Inflammatory macrophage treated with lipopolysaccharide for 1 hour (primary cell): ENCODE data around the gene EPC1.

Experiments
- DNase-seq, 2 donors: peaks; one replicate each; pipeline ENCODE4 v3.0.0-alpha.2; 2020 to 2022

EPC1 gene

DNA sequence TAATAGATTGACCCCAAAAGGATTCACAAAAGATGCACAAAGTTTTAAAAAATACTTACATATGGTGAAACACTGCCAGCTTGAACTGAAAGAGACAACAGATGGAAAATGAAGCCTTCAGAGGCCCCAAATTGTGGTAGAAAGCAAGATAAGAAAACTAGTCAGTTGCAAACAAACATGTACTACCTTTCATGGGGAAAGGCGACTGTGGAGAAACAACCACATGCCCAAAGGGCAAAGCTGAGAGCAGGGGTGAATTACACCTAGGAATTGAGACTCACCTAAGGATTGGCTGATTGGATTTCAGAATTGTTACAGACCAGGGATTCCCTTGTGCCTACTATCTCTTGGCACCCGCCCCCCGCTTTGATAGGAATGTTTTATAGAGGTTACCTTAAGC is 13.1 kb downstream of the EPC1 start:
- no peak for DNase-seq

DNA sequence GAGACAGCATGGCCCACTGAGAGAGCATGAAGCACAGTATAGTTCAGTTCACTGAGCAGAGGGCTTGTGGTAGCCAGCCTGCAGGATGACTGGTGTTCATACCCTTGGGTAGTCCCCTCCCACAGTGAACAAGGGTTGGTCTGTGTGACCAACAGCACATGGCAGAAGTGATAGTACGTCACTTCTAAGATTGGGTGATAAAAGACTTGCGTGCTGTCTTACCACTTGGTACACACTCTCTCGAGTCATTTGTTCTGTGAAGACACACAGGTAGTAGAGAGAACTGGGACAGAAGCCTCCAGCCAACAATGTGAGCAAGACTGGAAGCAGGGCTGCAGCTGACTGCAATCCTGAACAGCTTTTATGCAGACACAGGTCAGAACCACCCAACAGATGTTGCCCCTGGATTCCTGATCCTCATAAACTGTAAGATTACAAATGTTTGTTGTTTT is 14.6 kb downstream of the EPC1 start:
- peak in 1 of 2 donors; percentile 70 for DNase-seq

DNA sequence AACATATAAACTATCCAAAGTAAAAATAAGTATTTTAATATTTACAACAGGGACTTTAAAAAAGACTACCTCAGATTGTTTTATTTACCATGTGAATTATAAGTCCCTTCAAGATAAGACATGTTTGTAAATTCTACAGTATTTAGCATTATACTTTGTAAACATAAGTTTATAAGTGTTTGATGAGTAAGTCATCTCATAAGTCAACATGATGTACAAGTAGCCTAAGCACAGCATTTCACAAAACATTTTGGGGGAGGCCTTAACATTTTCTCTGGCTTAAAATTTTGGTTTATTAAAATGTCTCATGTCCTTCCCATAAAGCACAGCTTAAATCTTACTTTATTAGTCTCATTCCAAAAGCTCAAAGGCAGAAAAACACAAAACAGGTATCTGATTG is 15.4 kb downstream of the EPC1 start:
- DNase-seq = no peak

DNA sequence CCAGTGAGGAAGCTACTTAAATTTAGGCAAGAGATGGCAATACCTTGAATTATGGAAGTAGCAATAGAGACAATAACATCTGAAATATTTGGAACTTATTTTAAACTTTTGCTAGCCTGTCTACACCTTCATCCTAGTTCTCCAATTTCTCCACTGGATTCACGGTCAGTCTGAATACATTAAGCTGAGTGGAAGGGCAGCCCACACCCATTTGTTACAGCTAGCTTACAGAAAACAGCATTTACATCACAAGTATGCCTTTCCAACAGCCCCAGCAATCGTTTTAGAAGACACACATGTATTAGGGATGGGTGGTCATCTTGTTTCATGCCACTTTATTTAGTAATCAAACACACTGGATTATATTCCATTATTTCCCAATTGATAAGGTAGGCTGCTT is 16.7 kb downstream of the EPC1 start:
- no peak for DNase-seq

DNA sequence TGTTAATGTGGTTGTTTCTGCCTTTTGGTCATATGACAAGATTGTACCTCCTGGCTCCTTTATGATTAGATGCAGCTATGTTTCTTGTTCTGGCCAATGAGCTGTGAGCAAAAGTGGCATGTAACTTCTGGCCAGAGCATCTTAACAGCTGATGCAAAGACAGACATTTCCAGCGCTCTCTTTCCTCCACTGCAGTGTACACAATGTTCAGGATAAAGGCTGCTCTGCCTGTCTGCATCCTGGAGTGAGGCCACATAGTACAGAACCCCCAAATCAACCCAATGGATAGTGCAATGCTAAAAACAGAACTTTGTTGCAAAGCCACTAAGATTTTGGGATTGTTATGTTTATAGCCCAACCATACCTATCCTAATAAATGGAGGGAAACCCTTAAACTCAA is 17.9 kb downstream of the EPC1 start:
- DNase-seq = no peak

DNA sequence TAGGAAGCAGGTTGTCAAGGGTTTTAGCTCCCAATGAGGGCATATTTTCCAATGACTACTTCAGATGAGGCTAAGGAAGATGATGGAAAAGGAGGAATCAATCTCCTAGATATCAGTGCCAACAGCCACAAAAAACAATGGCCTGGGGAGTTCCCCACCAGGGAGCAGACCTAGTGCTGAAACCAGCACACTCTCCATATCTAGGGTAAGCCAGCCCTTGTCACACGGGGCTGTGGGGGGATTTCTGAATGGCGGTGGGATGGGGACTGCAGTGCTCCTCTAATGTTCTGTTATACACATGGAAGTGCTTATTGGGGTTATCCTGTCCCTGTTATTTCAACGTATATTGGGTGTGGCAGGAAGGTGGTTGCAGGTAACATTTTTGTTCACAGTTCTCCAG is 18.5 kb downstream of the EPC1 start:
- no peak for DNase-seq

DNA sequence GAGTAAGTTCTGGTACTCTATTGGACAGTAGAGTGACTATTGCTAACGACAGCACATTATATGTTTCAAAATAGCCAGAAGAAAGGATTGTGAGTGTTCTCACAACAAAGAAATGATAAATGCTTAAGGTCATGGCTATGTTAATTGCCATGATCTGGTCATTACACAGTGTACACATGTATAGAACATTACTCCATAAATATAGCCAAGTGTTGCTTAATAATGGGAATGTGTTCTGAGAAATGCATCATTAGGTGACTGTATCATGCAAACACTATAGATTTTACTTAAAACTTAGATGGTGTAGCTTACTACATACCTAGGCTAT is 19.6 kb downstream of the EPC1 start:
- DNase-seq = no peak

DNA sequence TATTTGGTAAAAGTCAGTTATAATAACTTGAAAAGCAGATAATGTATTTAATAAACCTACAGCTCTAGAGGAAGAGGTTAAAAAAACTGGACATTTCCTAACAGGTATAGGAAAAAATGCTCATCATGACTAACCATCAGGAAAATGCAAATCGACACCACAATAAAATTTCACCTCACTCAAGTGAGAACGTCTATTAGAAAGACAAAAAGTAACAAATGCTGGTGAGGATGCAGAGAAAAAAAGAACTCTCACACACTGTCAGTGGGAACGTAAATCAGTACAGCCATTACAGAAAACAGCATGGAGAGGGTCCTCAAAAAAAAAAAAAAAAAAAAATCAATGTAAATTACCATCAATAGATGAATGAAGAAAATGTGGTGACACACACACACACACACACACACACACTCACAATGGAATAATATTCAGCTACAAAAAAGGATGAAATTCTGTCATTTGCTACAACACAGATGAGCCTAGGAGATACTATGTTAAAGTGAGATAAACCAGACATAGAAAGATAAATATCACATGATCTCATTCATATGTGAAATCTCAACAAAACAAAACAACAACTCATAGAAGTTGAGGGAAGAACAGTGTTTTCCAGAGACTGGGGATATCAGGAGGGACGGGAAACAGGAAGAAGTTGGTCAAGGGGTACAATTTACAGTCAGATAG is 20.1 kb downstream of the EPC1 start:
- no peak for DNase-seq

DNA sequence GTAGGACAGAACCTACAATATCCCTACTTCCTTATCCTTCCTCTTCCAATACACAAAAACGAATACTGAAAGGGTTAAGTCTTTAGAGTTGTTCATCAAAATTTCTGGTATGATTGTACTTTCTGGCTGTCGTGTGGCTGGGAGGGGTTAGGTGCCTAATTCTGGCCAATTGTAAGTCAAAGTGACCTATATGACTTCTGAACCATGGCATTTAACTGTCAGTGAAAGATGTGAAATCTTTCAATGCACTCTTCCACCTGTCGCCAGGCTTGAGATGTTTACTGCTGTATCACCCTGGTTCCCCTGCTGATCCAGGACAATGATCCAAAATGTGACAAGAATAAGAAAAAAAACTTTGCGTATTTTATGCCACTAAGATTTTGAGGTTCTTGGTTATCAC is 20.8 kb downstream of the EPC1 start:
- DNase-seq = no peak

DNA sequence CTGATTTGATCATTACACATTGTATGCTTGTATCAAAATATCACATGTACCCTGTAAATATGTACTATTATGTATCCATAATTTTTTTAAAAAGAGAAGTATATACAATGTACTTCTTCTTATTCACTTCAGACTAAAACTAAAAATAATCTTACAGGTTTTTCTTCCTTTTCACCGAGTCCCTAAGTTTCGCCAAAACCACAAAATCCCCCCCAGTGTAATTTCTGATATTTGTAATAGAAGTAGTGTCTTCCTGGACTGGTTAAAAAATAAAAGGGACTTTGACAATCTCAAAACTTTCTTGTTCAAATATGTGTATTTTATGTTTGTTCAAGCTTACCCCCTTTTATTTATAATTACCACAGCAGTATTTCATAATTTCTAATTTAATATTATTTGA is 23.9 kb downstream of the EPC1 start:
- DNase-seq = peak; percentile 82 to 86

DNA sequence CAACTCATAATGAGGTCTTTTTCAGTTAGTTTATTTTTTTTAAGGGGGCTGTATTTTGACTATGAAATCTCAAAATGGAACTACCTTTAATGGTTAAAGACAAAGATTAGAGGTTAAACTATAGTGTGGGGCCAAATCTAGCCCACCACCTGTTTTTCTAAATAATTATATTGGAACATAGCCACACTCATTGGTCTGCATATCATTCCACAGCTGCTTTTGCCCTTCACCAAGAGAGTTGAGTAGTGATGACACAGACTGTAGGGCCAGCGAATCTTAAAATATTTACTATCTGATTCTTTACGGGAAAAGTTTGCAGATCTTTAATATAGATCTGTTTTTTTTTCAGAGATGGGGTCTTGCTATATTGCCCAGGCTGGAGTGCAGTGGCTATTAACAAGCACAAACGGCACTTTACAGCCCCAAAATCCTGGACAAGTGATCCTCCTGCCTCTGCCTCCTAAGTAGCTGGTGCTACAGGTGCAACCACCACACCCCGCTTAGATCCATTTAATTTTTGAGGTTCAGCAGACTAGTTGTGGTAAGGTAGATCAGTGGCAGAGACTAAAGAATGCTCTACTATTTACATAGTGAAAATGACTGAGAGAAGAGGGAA is 25.8 kb downstream of the EPC1 start:
- no peak for DNase-seq

DNA sequence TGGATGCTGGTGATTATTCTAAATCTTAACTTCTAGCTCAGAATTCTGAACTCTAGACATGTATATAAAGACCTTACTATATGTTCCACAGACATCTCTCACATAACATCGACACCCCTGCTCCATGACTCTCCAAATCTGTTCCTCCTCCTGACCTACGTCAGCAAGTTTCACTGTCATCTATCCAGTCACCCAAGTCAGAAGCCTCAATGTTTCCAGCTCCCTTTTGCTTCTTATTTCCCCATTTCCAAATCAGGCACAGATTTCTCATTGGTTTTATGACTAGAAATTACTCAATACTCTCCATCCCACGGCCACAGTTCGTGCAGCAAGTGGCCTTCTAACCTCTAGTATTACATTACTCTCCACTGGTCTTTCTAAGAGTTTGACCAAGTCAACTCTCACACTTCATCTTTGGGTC is 28.5 kb downstream of the EPC1 start:
- DNase-seq = peak; percentile 96 to 98

DNA sequence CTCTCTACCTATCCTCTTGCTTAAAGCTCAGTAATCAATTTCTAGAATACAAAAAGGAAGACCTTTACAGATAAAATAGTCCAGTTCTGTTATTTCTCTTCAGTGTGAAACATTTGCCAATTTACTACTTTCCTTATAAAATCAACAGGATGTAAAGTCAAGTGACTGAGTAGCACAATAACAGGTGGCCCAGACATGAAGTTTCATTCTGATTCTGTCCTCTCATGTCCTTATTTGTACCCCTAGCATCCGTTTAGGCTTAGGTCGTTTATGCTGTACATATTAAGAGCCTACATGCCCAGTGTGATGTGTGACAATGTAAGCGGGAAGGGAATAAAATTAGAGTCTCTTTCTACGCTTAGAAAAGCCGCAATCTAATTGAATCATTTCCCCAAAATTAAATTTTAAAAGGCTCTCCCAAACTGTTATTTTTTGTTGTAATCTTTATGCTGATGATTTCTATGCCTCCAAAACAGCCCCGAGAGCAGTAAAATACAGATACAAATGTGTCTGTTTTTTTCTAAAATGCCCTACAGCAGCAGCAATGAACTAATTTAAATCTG is 29.1 kb downstream of the EPC1 start:
- no peak for DNase-seq

DNA sequence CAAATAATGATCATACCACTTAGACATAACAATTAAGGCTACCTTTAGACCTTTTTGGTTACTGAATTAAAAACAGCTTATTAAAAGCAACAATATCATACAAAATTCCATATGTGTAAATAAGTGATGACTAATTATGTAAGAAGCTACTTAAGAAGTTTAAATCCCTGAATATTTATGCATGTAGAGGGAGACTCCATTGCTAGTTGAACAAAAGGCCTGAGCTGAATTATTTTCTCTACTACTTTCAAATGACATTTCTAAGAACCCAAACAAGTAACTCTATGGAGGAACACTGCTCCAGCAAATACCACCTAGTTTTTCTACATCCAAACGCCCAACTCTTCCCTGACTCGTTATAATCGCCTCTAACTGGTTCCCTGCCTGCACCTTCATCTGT is 31.5 kb downstream of the EPC1 start:
- DNase-seq = no peak

DNA sequence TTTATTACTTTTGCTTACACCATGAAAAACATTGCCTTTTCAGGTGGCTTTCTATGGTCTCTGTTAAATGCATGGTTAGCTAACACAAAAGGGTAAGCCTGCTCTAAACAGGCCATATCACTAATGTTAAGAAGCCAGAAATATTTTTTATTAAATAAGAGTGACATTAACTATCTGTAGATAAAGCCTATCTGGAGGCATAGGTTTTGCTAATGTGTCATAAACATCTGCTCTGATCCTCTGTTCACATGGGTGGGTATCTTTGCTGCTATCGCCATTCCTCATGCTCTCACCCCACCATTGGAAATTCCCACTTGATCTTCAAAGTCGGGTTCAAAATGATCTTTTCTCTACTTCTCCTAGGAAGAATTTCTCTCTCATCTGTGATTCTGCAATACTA is 32.4 kb downstream of the EPC1 start:
- peak in 1 of 2 donors; percentile 19 for DNase-seq

DNA sequence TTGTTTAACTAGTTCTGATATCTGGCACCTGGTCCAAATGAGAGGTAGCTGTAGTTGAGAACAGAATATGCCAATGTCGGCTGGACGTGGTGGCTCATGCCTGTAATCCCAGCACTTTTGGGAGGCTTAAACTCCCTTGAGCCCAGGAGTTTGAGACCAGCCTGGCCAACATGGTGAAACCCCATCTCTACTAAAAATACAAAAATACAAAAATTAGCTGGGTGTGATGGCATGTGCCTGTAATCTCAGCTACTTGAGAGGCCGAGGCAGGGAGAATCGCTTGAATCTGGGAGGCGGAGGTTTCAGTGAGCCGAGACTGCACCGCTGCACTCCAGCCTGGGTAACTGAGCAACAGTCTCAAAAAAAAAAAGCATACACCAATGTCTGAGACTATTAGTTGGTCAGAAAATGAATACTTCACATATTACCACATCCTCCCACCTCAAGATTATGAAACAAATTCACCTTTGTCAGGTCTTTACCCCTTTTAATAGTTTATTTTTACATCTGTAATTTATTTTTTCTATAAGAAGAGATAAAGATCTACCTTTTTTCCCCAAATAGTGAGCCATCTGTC is 38.8 kb downstream of the EPC1 start:
- DNase-seq = no peak

DNA sequence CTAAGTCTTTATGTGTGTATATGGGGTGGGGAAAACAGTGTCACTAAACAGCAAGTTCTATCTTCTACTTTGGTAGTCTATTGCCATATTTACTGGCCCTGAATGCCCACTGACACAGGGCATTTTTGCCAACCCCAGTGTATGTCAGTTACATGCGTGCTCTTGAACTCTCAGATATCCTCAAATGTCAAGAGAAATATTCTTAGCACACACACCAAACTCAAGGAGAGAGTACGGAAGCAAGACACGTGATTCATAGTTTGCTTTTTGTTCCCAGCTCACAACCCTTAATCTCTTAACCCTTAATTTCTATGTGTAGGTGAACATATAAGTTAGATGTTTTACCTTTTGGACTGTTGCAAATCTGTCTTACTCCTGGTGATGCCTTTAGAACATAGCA is 39.3 kb downstream of the EPC1 start:
- DNase-seq = no peak

DNA sequence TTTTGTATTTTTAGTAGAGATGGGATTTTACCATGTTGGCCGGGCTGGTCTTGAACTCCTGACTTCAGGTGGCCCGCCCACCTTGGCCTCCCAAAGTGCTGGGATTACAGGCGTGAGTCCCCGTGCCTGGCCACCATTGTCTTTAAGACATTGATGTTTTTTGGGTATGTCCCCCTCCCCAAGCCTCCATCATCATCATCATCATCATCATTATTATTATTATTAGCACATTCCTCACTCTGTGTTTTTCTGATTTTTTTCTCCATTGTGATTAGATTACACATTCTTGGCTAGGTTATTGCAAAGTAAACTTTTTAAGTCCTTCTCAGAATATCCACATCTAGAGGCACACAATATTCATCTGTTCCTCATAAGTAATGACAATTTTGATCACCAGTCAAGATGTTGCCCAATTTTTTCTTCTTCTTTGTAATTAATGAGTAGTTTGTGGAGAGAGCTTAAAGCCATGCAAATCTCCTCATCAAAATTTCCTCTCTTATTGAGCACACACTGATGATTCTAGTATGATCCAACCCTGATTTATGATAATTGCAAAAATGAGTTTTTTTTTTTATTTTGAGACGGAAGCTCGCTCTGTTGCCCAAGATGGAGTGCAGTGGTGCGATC is 47.5 kb downstream of the EPC1 start:
- DNase-seq = no peak

DNA sequence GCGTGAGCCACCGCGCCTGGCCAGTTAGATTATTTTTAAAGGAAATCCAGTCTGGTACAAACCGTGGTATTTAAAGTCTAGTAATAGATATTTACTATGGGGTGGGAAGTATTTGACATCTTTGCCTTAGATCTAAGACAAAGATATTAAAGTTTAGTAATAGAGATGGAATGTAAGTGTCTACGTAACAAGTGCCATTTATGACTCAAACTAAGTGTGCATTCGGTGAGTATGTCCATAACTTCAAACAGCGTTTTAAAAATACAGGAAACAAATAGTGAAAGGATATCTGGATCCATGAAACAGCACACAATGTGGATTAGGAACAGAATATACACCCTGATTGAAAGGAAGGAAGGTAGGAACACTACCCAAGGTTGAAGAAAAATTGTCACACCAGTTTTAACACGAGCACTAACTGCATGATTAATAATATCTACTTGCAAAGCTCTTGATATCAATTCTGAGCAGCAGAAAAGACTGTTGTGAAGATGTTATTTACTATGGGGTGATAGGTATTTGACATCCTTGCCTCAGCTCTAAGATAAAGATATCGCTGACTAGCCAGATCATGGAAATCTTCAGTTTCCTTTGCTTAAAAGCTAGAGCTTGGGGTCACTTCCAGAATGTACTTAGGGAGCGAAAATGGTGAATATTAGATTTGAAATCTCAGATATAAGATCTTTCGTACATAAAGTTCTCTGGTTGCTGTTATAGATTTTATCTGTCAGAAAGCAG is 48.7 kb downstream of the EPC1 start:
- DNase-seq = no peak

DNA sequence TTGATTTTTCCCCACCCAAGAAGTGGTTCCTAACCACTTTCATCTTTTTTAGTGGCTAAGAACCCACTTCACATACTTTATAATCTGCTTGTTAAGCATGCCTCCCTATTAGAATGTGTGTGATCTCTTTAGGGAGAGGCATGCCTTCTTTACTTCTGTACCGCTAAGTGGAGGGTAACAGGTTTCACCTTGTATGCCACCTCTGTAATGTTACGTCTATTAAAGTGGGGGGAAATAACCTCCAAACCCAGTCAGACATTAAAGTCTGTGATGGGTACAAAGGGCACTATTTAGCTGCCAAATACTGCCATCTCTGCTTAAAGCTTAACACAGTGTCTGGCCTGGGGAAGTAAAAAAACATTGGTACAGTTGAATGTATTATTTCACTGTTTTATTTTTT is 51.9 kb downstream of the EPC1 start:
- DNase-seq = no peak

DNA sequence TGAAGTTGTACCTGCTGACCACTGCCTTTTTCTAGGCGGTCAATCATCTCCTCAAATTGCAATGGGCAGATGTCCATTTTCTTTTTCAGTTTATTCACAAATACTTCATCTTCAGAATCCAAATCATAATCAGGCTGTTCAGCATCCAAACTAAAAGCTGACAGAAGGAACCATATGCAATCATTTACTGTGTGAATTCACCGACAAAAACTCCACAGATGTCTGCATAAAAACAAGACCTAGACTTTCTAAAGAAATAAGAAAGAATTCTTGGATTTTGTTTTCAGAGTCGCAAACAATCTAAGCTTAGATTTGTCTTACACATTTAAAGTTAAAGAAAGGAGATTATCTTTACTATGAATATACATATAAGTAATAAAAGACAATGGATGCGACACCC is 53.4 kb downstream of the EPC1 start:
- no peak for DNase-seq

DNA sequence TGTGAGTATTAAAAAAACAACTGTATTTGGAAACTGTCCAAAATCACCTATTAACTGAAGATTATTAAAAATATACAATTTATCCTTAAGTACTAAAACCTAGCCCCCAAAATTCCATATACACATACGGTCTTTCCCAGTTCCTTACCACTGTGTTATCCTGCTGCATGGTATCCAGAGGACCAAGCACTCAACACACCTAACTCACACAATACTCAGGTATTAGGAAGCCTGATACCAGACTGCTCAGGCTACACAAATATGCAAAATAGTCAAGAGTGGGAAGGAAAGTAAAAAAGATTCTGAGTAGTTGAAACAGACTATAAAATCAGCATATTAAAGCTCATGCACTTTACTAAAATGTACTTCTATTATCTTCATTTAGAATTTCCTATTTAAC is 67.2 kb downstream of the EPC1 start:
- no peak for DNase-seq

DNA sequence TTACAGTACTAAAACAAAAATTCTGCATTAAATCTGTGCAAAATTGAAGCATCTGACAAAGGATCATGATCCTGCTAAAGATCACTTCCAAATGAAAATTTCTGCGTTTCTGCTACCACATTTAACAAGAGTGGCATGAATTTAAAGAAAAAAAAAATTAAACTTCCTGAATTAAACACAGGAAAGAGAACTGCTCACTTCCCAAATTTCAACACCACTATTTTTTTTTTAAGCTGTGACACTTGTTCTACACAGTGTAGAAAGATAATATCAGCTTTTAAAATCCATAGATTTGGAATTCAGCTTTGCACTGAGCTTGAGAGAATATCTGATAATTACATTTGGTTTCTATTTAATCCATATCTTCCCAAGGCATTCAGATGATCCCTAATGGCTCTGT is 73.6 kb downstream of the EPC1 start:
- DNase-seq = peak; percentile 62 to 68
